Liver (tissue), 3 donors: ENCODE results near the gene ELOF1.

ENCODE experiments used
- CTCF ChIP-seq: fragments of 150-350 bp; IDR thresholded peaks from 2 replicates; pipeline ENCODE4 v1.5.1; 2017; ENCODE audit warnings: improper control_type of control experiment, low read depth, low read length; ENCODE audit not compliant: missing input control
- EGR1 ChIP-seq, 2 donors: IDR thresholded peaks; 2 replicates each; pipeline ENCODE4 v1.6.1; 2016 to 2018; ENCODE audit warnings: antibody characterized with exemption in 2 of 2, low read depth in 2 of 2
- MAX ChIP-seq: IDR thresholded peaks from 2 replicates; pipeline ENCODE4 v1.6.1; 2016; ENCODE audit warnings: antibody characterized with exemption
- RAD21 ChIP-seq, 2 donors: IDR thresholded peaks; 2 replicates each; pipeline ENCODE4 v1.6.1; 2016; ENCODE audit warnings: antibody characterized with exemption in 2 of 2, mild to moderate bottlenecking in 2 of 2
- RXRA ChIP-seq, 2 donors: IDR thresholded peaks; 2 replicates each; pipeline ENCODE4 v1.6.1; 2017 to 2018; ENCODE audit warnings: antibody characterized with exemption in 2 of 2, mild to moderate bottlenecking in 1 of 2
- SP1 ChIP-seq: IDR thresholded peaks from 2 replicates; pipeline ENCODE4 v1.6.1; 2018; ENCODE audit warnings: antibody characterized with exemption, mild to moderate bottlenecking
- YY1 ChIP-seq: IDR thresholded peaks from 2 replicates; pipeline ENCODE4 v1.6.1; 2016; ENCODE audit warnings: antibody characterized with exemption, mild to moderate bottlenecking
- donor health status: healthy.
- donor health status: healthy.

GRCh38 chr19:11560404-11561051 is 1.5 kb upstream of the ELOF1 start:
- TF ChIP-seq EGR1 (IDR thresholded peaks at IDR 0.05; ENCODE audit: low read depth in 2 of 2) = no peak
- peak; percentile 65 for TF ChIP-seq CTCF
- TF ChIP-seq RAD21 (IDR thresholded peaks at IDR 0.05) = peak; percentile 78 to 83
- TF ChIP-seq MAX = no peak
- TF ChIP-seq RXRA (IDR thresholded peaks at IDR 0.05) = no peak
- no peak for TF ChIP-seq SP1
- TF ChIP-seq YY1 = no peak
